Eye (tissue), 1 donor: ENCODE results near the gene TGFBR2.

ENCODE experiments used
- DNase-seq: peaks from one replicate; pipeline ENCODE4 v3.0.0-alpha.2; 2015

The TGFBR2 gene

GRCh38 chr3:30728143-30728542, 121.7 kb downstream of the TGFBR2 start:
- DNase-seq = no peak

GRCh38 chr3:30729512-30729911, 123.1 kb downstream of the TGFBR2 start:
- no peak for DNase-seq

DNA sequence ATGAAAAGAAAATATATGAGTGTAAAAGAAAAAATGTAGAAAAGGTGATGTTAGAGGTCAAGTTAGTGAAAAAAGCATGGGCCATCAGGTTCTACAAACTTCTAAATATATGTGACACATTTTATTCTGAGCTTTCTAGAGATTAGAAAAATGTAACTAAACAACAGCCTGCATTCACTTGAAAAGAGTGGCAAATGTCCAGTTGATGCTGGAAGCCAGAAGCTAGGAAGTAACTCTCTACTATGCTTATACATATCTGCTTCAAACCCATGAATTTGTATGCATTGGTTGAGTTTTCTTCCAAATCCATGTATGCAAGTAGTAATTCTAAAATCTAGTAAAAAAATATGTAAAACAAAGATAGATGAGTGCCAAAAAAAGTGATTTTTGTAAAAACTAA, 123.5 kb downstream of the TGFBR2 start:
- no peak for DNase-seq

DNA sequence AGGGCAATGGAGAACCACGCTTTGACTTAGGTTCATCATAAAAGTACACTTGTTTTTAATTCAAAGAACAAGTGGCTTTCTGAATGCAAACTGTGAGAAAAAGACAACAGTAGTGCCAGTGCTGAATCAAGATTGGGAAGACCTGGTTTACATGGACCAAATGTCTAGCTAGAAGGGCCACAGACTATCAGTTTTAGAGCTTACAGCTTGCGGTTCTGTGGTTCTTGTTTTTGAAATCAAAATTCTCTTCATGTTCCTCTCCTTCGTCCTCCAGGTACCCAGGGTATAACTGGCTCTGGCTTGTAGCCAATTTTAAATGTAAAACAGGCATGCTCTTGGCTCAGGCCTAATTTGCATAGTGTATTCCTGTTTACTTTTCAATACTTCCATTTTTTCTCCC, 124.6 kb downstream of the TGFBR2 start:
- no peak for DNase-seq

DNA sequence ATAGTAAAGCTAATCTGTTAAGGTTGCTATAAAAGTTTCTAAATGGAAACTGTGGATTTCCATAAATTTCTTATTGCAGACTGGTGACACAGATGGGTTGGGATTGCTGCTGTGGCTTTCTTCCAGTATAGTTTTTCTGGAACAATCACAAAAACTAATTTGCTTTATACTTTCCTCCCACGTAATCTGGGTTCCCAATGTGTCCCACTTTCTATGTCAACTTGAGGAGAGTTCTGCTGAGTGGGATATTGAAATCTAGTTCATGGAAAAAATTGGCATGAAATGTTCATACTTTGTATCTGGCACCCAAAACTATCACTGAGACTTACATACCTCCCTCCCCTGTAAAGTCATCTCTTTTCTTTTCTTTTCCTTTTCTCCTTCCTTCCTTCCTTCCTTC, 126.8 kb downstream of the TGFBR2 start:
- DNase-seq = no peak

GRCh38 chr3:30733696-30734095, 127.3 kb downstream of the TGFBR2 start:
- no peak for DNase-seq

- DNase-seq = no peak
These were observed 131.5 kb downstream of the TGFBR2 start for GRCh38 chr3:30737743-30738499.

DNA sequence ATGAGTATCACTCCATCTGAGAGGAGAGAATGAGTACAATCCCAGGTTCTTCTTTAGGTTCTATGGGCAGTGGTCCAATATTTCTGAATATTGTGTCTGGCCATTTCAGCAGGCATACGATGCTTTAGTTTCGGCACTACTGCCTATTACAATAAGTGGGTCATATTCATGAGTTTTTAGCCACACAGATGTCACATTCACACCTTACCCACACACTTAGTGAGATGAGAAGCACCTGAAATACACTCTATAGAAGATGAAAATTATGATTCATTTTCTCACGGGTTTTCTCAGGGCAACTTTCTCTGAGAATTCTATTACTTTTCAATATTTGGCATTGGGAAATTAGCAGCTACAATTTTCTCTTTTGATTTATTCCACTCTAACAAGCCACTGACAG, 132.2 kb downstream of the TGFBR2 start:
- no peak for DNase-seq

DNA sequence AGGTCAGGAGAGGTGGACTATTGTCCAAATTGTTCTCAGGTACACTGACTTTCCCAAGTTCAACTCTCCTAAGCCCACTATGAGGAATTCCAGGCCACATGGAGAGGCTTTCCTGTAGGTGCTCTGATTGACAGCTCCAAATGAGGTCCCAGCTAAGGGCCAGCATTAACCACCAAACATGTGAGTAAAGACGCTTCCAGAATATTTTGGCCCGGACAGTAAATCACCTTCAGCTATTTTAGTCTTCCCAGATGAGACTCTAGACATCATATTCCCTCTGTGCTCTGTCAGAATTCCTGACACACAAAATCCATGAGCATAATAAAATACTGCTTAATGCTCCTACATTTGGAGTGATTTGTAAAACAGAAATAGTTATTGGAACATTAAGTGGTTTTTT, 135.5 kb downstream of the TGFBR2 start:
- no peak for DNase-seq

DNA sequence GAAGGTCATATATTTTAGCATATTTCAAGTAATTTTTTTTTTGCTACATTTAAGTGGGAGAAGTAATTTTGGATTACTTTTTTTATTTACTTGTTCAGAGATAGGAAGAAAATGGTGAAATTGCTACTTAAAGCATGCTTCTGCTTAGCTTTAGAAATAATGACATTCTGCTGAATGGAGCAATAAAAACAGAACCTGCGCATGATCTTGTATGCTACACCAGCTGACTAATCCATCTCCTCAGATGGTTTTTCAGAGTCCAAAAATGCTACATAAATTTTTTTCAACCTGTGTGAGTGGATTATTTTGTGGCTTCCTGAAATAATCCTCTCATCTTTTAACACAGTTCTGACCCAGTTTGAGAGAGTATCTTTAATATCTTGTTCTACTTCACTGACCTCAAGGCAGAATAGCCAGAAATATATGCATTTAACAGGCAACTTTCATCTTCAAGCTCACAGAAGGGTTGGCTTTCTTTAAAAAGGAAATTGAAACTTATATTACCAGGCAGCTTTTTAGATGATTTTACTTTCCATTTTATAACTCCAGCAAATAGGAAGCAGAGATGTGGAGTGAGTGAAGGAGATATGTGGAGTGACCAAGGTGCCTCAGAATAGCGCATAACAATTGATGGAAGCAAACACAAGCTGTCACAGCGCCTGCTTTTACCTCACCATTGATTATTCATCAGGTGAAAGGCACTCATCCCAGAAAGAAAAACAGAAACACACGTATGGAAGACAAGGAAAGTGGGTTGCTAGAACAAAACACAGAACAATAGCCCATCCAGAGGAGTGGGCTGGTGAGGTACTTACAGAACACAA, 136.6 kb downstream of the TGFBR2 start:
- DNase-seq = no peak
